RWPE1 (cell line): Measurements from ENCODE around the gene BMPR1B.

Experiments
- CTCF ChIA-PET: fragments of 350-600 bp; sonication (Branson Sonifier 250); formaldehyde crosslinking; extraction: SDS; loops from one replicate; lab custom pipeline; 2021; lab: Yijun Ruan, JAX
- POLR2A ChIA-PET: fragments of 400-600 bp; formaldehyde crosslinking; extraction: SDS; loops from one replicate; lab custom pipeline; 2020; ENCODE audit warnings: antibody characterized with exemption; ENCODE audit not compliant: low non-redundant PET; lab: Yijun Ruan, JAX
- DNase-seq: peaks from one replicate; pipeline ENCODE4 v3.0.0; 2012; ENCODE audit warnings: low spot score
- H3K27ac ChIP-seq: fragments of 450-650 bp; 2 replicates; pipeline ENCODE4 v1.5.1; 2017
- CTCF ChIP-seq: fragments of 450-650 bp; conservative IDR thresholded peaks from 2 replicates; pipeline ENCODE4 v1.5.1; 2017; ENCODE audit warnings: low read depth, mild to moderate bottlenecking

The BMPR1B gene

GRCh38 chr4:94722748-94723147 is 35.0 kb upstream of the BMPR1B start:
- CTCF ChIA-PET: interaction anchor here (0.6 to 0.7 kb wide), 2 partner anchors 39 to 102 kb away, joined by 4 read pairs; no protein-coding TSS in a partner anchor
- POLR2A ChIA-PET: no interaction called here
- DNase-seq: no peak
- no peak overlapping the region for H3K27ac ChIP-seq
- TF ChIP-seq CTCF: no peak

GRCh38 chr4:94724016-94724790 is 33.6 kb upstream of the BMPR1B start:
- no peak overlapping the region for H3K27ac ChIP-seq
- ChIA-PET CTCF (no interaction called here), POLR2A (no interaction called here)
- no peak for DNase-seq
- TF ChIP-seq CTCF: no peak

GRCh38 chr4:94726524-94727123 is 31.1 kb upstream of the BMPR1B start:
- CTCF ChIA-PET: interaction anchor here (0.7 kb wide), 1 partner anchor 60 kb away, joined by 3 read pairs; no protein-coding TSS in a partner anchor
- no peak for DNase-seq
- no peak overlapping the region for H3K27ac ChIP-seq
- POLR2A ChIA-PET: no interaction called here
- TF ChIP-seq CTCF: no peak

GRCh38 chr4:94728056-94728766 is 29.5 kb upstream of the BMPR1B start:
- H3K27ac ChIP-seq: no peak overlapping the region
- ChIA-PET CTCF (no interaction called here), POLR2A (no interaction called here)
- no peak for DNase-seq
- no peak for TF ChIP-seq CTCF

GRCh38 chr4:94732358-94732698 is 25.4 kb upstream of the BMPR1B start:
- CTCF ChIA-PET: interaction anchor here (0.6 to 1.1 kb wide), 4 partner anchors 9 to 185 kb away, joined by 3 read pairs; no protein-coding TSS in a partner anchor

More at GRCh38 chr4:94732358-94732698, 25.4 kb upstream of the BMPR1B start:
- no peak for TF ChIP-seq CTCF
- no peak overlapping the region for H3K27ac ChIP-seq
- DNase-seq: no peak
- POLR2A ChIA-PET: no interaction called here
